Astrocyte (in vitro differentiated cells and primary cell): ENCODE measurements around the gene FBXW8. TPM values are rescaled to one million over a fixed set of nuclear protein-coding genes. Genes with fewer than 3 reads are reported as not detected.

Experiments used
- DNase-seq: peaks from one replicate; pipeline ENCODE4 v3.0.0-alpha.2; 2010; ENCODE audit warnings: low read depth
- FAIRE-seq: peaks from 2 replicates; lab custom pipeline; 2011; peaks lifted over from hg19 to GRCh38; lab: Jason Lieb, UNC
- H2AFZ ChIP-seq: 2 replicates; pipeline ENCODE4 v1.6.0; 2012; ENCODE audit warnings: low read depth, low read length, inconsistent platforms
- H3K27ac ChIP-seq: 2 replicates; pipeline ENCODE4 v1.5.1; 2011; ENCODE audit warnings: low read depth, low read length, inconsistent platforms
- H3K27me3 ChIP-seq: 2 replicates; pipeline ENCODE4 v1.6.0; 2011; ENCODE audit warnings: low read length, inconsistent platforms; ENCODE audit not compliant: insufficient read depth
- H3K36me3 ChIP-seq: 2 replicates; pipeline ENCODE4 v1.5.1; 2011; ENCODE audit warnings: low read length, inconsistent platforms; ENCODE audit not compliant: insufficient read depth
- H3K4me1 ChIP-seq: 2 replicates; pipeline ENCODE4 v1.5.1; 2011; ENCODE audit warnings: low read length, inconsistent platforms; ENCODE audit not compliant: insufficient read depth
- H3K4me2 ChIP-seq: 2 replicates; pipeline ENCODE4 v1.6.0; 2012; ENCODE audit warnings: low read length, inconsistent platforms
- H3K4me3 ChIP-seq: 2 replicates; pipeline ENCODE4 v1.5.1; 2011; ENCODE audit warnings: low read depth, mild to moderate bottlenecking, low read length, inconsistent platforms; ENCODE audit not compliant: insufficient read depth
- H3K79me2 ChIP-seq: 2 replicates; pipeline ENCODE4 v1.6.0; 2012; ENCODE audit warnings: mild to moderate bottlenecking, low read length, inconsistent platforms; ENCODE audit not compliant: insufficient read depth
- H3K9ac ChIP-seq: 2 replicates; pipeline ENCODE4 v1.6.0; 2012; ENCODE audit warnings: mild to moderate bottlenecking, low read length, inconsistent platforms
- H3K9me3 ChIP-seq: 2 replicates; pipeline ENCODE4 v1.5.1; 2012; ENCODE audit warnings: low read depth, mild to moderate bottlenecking, low read length, inconsistent platforms; ENCODE audit not compliant: insufficient read depth
- H4K20me1 ChIP-seq: 2 replicates; pipeline ENCODE4 v1.6.0; 2012; ENCODE audit warnings: low read length, inconsistent platforms; ENCODE audit not compliant: insufficient read depth
- H3K27ac Mint-ChIP-seq: one replicate; pipeline ENCODE4 v1.8.0; 2021; ENCODE audit warnings: mild to moderate bottlenecking, mixed read lengths; ENCODE audit not compliant: unreplicated experiment
- H3K27me3 Mint-ChIP-seq: one replicate; pipeline ENCODE4 v1.8.0; 2021; ENCODE audit warnings: low read depth, mixed read lengths; ENCODE audit not compliant: unreplicated experiment
- H3K36me3 Mint-ChIP-seq: one replicate; pipeline ENCODE4 v1.8.0; 2021; ENCODE audit warnings: low read depth, mixed read lengths; ENCODE audit not compliant: unreplicated experiment
- H3K4me1 Mint-ChIP-seq: one replicate; pipeline ENCODE4 v1.8.0; 2021; ENCODE audit warnings: low read depth, mixed read lengths; ENCODE audit not compliant: unreplicated experiment
- H3K4me3 Mint-ChIP-seq: one replicate; pipeline ENCODE4 v1.8.0; 2021; ENCODE audit warnings: mild to moderate bottlenecking, moderate library complexity, mixed read lengths; ENCODE audit not compliant: unreplicated experiment
- H3K9me3 Mint-ChIP-seq: one replicate; pipeline ENCODE4 v1.8.0; 2021; ENCODE audit warnings: mild to moderate bottlenecking, mixed read lengths; ENCODE audit not compliant: unreplicated experiment
- EZH2 ChIP-seq: IDR thresholded peaks from 2 replicates; pipeline ENCODE4 v1.6.1; 2012; ENCODE audit warnings: mild to moderate bottlenecking, low read length, inconsistent platforms; ENCODE audit not compliant: insufficient read depth
- total RNA-seq: library from RNA; stranded (reverse); gene quantifications from 2 replicates; pipeline ENCODE4 v1.2.1, GENCODE V29; 2021
- TF ChIP-seq, protein P1 (sequence below): IDR thresholded peaks from 2 replicates; pipeline ENCODE4 v1.5.1; 2011; ENCODE audit warnings: low read depth, mild to moderate bottlenecking, inconsistent platforms, low read length, moderate library complexity; ENCODE audit not compliant: insufficient read depth

Gene FBXW8
- total RNA-seq, 1 donor from 2014 or later = 26.4 TPM

DNA sequence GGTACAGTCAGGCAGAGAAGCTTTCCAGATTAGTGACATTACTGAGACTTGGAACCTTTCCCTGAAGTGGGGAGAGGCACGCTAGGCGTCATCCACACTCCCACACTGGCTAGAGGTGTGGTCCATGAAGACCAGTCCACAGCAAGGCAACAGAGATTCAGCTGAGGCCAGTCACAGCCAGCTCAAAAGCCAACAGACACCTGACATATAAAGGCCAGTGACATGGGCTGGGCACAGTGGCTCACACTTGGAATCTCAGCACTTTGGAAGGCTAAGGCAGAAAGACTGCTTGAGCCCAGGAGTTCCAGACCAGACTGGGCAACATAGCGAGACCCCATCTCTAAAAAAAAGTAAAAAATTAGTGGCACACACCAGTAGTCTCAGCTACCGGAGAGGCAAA is 40.4 kb upstream of the FBXW8 start:
- peaks cover 4% of the 10 kb centered on the region for H3K9me3 ChIP-seq
- no peaks in the 10 kb centered on the region for H3K36me3 ChIP-seq
- no peaks in the 10 kb centered on the region for H4K20me1 ChIP-seq
- Mint-ChIP-seq H3K4me3 (no peak overlapping the region), H3K4me1 (no peaks in the 10 kb centered on the region), H3K27ac (no peak overlapping the region), H3K9me3 (peaks cover 11% of the 10 kb centered on the region), H3K27me3 (peaks cover 8% of the 10 kb centered on the region), H3K36me3 (peaks cover 3% of the 10 kb centered on the region)
- H2AFZ ChIP-seq = no peak overlapping the region
- H3K9ac ChIP-seq = no peak overlapping the region
- no peak for DNase-seq
- H3K4me3 ChIP-seq = no peak overlapping the region
- H3K4me1 ChIP-seq = no peaks in the 10 kb centered on the region
- H3K79me2 ChIP-seq = no peaks in the 10 kb centered on the region
- H3K27ac ChIP-seq = no peak overlapping the region
- TF ChIP-seq, protein P1, sequence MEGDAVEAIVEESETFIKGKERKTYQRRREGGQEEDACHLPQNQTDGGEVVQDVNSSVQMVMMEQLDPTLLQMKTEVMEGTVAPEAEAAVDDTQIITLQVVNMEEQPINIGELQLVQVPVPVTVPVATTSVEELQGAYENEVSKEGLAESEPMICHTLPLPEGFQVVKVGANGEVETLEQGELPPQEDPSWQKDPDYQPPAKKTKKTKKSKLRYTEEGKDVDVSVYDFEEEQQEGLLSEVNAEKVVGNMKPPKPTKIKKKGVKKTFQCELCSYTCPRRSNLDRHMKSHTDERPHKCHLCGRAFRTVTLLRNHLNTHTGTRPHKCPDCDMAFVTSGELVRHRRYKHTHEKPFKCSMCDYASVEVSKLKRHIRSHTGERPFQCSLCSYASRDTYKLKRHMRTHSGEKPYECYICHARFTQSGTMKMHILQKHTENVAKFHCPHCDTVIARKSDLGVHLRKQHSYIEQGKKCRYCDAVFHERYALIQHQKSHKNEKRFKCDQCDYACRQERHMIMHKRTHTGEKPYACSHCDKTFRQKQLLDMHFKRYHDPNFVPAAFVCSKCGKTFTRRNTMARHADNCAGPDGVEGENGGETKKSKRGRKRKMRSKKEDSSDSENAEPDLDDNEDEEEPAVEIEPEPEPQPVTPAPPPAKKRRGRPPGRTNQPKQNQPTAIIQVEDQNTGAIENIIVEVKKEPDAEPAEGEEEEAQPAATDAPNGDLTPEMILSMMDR = no peak
- TF ChIP-seq EZH2 = no peak
- H3K27me3 ChIP-seq = peaks cover 8% of the 10 kb centered on the region
- no peak overlapping the region for H3K4me2 ChIP-seq
- no peak for FAIRE-seq

DNA sequence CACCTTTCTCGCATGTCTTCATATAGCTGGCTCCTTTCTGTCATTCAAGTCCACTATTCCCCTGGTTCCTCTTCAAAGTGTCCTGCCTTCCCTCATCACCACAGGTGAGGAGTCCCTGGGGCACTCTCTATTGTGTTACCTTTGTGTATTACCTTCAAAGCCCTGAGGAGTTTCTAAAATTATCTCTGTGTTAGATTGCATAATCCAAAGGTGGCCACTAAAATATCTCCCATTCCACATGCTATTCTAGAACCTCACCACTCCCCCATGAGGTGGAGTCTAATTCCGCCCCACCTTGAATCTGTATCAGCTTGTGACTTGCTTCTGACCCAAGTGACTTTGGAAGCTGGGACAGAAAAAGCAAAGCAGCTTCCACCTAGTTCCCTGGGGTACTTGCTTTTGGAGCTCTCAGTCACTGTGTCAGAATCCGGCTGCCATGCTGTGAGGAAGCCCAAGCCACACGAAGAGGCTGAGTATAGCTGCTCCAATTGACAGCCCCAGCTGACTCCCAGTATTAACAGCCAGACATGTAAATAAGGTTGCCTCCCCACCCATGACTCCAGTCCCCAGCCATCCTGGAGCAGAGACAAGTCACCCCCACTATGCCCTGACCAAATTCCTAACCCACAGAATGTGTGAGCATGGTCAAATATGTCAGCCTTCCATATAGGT is 36.3 kb upstream of the FBXW8 start:
- Mint-ChIP-seq H3K9me3 (peaks cover 11% of the 10 kb centered on the region), H3K27ac (no peak overlapping the region), H3K4me3 (no peak overlapping the region), H3K4me1 (peaks cover 10% of the 10 kb centered on the region), H3K36me3 (peaks cover 3% of the 10 kb centered on the region), H3K27me3 (peaks cover 16% of the 10 kb centered on the region)
- peaks cover 3% of the 10 kb centered on the region for H4K20me1 ChIP-seq
- DNase-seq (no peak), FAIRE-seq (no peak)
- H3K79me2 ChIP-seq = no peaks in the 10 kb centered on the region
- no peak overlapping the region for H2AFZ ChIP-seq
- peaks cover 38% of the 10 kb centered on the region for H3K27me3 ChIP-seq
- no peak overlapping the region for H3K4me3 ChIP-seq
- H3K27ac ChIP-seq = no peak overlapping the region
- no peaks in the 10 kb centered on the region for H3K36me3 ChIP-seq
- no peak overlapping the region for H3K4me2 ChIP-seq
- TF ChIP-seq, protein P1 = no peak
- no peak for TF ChIP-seq EZH2
- peaks cover 4% of the 10 kb centered on the region for H3K9me3 ChIP-seq
- H3K4me1 ChIP-seq = peaks cover 8% of the 10 kb centered on the region
- H3K9ac ChIP-seq = no peak overlapping the region

DNA sequence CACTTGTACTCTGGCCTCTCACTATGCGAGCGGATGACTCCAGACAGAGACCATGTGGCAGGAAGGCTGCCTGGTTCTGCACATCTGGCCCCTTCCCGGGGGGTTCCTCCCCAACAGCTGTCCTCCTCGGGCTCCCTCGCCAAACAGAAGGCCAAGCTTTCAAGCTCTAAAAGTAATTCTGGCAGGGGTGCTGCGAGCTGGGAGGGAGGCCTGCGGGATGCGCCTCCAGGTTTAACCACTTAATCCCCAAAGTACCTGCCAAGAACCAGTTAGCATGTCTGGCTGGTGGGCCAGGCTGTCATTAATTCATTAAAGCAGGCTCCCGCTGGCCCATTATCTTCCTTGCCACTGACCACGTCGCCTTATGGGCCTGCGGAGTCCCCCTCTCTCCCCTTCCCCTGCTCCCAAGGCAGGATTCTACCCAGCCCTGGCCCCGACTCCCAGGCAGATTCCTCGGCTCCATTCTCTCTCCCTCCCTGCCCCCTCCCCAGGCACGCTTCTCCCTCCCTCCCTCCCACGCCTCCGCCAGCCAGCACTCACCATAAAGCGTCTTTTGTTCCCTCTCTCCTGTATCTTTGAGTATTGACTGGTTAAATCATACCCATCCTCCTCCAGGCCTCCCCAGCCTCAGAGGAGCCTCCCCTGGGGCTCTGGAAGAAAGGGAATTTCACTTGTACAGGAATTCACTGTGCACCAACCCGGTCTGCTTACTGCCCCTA is 34.4 kb upstream of the FBXW8 start:
- H4K20me1 ChIP-seq = peaks cover 3% of the 10 kb centered on the region
- peaks cover 22% of the 10 kb centered on the region for H3K27me3 Mint-ChIP-seq
- DNase-seq = no peak
- H2AFZ ChIP-seq = no peak overlapping the region
- no peak for TF ChIP-seq EZH2
- TF ChIP-seq, protein P1 = no peak
- H3K4me3 Mint-ChIP-seq = peak overlapping the region; percentile 57
- H3K4me2 ChIP-seq = no peak overlapping the region
- H3K4me1 ChIP-seq = peaks cover 13% of the 10 kb centered on the region
- no peak overlapping the region for H3K4me3 ChIP-seq
- H3K9ac ChIP-seq = no peak overlapping the region
- H3K9me3 Mint-ChIP-seq = peaks cover 14% of the 10 kb centered on the region
- peaks cover 18% of the 10 kb centered on the region for H3K4me1 Mint-ChIP-seq
- H3K36me3 ChIP-seq = no peaks in the 10 kb centered on the region
- no peak for FAIRE-seq
- peak overlapping the region; percentile 50 for H3K27ac Mint-ChIP-seq
- H3K36me3 Mint-ChIP-seq = peaks cover 2% of the 10 kb centered on the region
- H3K27ac ChIP-seq = no peak overlapping the region
- peaks cover 49% of the 10 kb centered on the region for H3K27me3 ChIP-seq
- no peaks in the 10 kb centered on the region for H3K79me2 ChIP-seq
- H3K9me3 ChIP-seq = peaks cover 4% of the 10 kb centered on the region
